MG63 (cell line): ENCODE measurements around the gene SGPL1. TPM values are rescaled to one million over a fixed set of nuclear protein-coding genes. Genes with fewer than 3 reads are reported as not detected.
A peak's percentile ranks its signal among the peaks of the same experiment; 100 is the strongest.

Source experiments
- DNase-seq: peaks from one replicate; pipeline ENCODE4 v3.0.0-alpha.2; 2020
- H3K27me3 ChIP-seq: fragments of 250-450 bp; sonication (Bioruptor Pico); 2 replicates; pipeline ENCODE4 v1.5.1; 2020; ENCODE audit warnings: mild to moderate bottlenecking, moderate library complexity
- H3K36me3 ChIP-seq: fragments of 250-450 bp; sonication (Bioruptor Pico); 2 replicates; pipeline ENCODE4 v1.5.1; 2020; ENCODE audit warnings: mild to moderate bottlenecking, moderate library complexity
- H3K4me3 ChIP-seq: fragments of 250-450 bp; sonication (Bioruptor Pico); 2 replicates; pipeline ENCODE4 v1.5.1; 2020; ENCODE audit warnings: mild to moderate bottlenecking, moderate library complexity
- H3K9me3 ChIP-seq: fragments of 250-450 bp; sonication (Bioruptor Pico); 2 replicates; pipeline ENCODE4 v1.5.1; 2020; ENCODE audit warnings: mild to moderate bottlenecking, moderate library complexity
- total RNA-seq: library from RNA; depleted of rRNA; stranded (reverse); fragments of >200 nt; shearing (Covaris generic); gene quantifications from 2 replicates; pipeline ENCODE4 v1.2.3, GENCODE V29; 2014; ENCODE audit warnings: low replicate concordance

SGPL1 gene
- total RNA-seq, 1 experiment from 2014 or later: 19.3 TPM

GRCh38 chr10:70879207-70879606 lies 63.5 kb downstream of the SGPL1 start:
- H3K27me3 ChIP-seq: no peaks in the 10 kb centered on the region
- H3K9me3 ChIP-seq: no peaks in the 10 kb centered on the region
- H3K36me3 ChIP-seq: no peaks in the 10 kb centered on the region; the same call in 1 of the 2 replicates
- no peak overlapping the region for H3K4me3 ChIP-seq
- DNase-seq: no peak

DNA sequence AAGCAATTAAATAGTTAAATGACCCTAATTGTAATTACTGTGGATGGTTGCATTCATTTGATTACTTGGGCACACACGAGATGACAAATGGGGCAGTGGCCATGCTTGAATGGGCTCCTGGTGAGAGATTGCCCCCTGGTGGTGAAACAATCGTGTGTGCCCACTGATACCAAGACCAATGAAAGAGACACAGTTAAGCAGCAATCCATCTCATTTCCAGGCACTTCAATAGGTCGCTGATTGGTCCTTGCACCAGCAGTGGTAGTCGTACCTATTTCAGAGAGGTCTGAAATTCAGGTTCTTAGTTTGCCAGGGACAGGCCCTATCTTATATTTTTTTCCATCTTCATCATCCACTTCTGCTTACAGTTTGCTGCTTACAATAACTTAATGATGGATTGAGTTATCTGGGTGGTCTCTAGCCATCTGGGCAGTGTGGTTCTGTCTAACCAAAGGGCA lies 64.4 kb downstream of the SGPL1 start:
- Histone ChIP-seq H3K9me3 (no peaks in the 10 kb centered on the region), H3K4me3 (no peak overlapping the region), H3K36me3 (peaks cover 3% of the 10 kb centered on the region), H3K27me3 (no peaks in the 10 kb centered on the region)
- peak; percentile 52 for DNase-seq

GRCh38 chr10:70884741-70885140 lies 69.0 kb downstream of the SGPL1 start:
- no peak for DNase-seq
- H3K36me3 ChIP-seq: peaks cover 3% of the 10 kb centered on the region
- H3K4me3 ChIP-seq: no peak overlapping the region

GRCh38 chr10:70885481-70885880 lies 69.7 kb downstream of the SGPL1 start:
- Histone ChIP-seq H3K9me3 (no peaks in the 10 kb centered on the region), H3K4me3 (no peak overlapping the region), H3K36me3 (peaks cover 3% of the 10 kb centered on the region), H3K27me3 (no peaks in the 10 kb centered on the region)
- DNase-seq: no peak

More at GRCh38 chr10:70884741-70885140, 69.0 kb downstream of the SGPL1 start:
- Histone ChIP-seq H3K9me3 (no peaks in the 10 kb centered on the region), H3K27me3 (no peaks in the 10 kb centered on the region)

- peaks cover 3% of the 10 kb centered on the region for H3K36me3 ChIP-seq
- DNase-seq: no peak
- H3K27me3 ChIP-seq: no peaks in the 10 kb centered on the region
- no peak overlapping the region for H3K4me3 ChIP-seq
- H3K9me3 ChIP-seq: no peaks in the 10 kb centered on the region
Measured at GRCh38 chr10:70885931-70886903, 70.5 kb downstream of the SGPL1 start.

GRCh38 chr10:70886921-70887665 lies 71.3 kb downstream of the SGPL1 start:
- DNase-seq: no peak
- Histone ChIP-seq H3K9me3 (no peaks in the 10 kb centered on the region), H3K27me3 (no peaks in the 10 kb centered on the region), H3K36me3 (peaks cover 3% of the 10 kb centered on the region), H3K4me3 (peak overlapping the region; percentile 56)

DNA sequence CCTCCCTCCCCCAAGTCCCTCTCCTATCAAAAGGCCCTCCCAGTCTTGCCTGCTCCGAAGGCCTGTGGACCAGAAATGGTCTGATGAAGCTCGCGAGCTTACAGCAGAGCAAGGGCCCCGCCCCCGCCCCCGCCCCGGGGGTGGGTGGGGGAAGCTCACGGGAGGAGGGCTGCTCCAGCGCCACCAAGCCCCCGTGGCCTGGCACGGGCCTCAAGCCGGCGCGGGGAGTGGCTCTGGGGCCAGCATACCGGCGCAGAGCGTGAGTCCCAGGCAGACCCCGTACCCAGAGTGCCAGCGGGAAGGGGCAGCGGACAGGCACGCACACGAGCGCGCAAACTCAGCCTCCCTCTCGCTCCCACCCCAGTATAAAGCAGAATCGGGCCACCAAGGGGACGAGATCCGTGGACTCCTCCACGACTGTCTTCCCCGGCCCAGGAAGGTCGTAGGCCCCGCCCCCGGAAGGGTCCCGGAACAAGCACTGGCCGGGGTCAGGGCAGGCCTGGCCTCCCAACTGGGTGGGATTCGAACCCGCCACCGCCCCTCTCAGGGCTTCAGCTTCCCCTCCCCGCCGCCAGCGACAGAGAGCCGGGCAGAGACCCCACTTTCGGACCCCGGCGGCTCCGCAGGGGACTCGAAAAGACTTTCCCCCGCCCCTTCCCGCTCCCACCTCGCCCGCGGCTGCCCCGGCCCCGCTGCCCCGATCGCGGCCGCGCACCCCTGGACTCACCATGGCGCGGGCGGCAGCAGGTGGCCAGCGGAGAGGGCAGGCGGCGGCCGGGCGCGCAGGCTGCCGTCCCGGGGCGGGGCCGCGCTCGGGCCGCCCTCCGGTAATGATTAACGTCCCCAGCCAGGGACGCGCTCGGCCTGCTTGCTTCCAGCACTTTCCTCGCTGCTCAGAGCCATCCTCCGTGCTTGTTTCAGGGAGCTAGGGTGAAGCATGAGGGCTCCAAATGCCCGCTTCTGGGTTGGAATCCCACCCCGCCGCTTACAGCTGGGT lies 72.4 kb downstream of the SGPL1 start, which contains the start of gene PCBD1:
TSS of gene PCBD1 (minus strand) at position 762 of the 997 bp plus-strand sequence. CDS start at position 730, 32 bp downstream.
- Histone ChIP-seq H3K27me3 (no peaks in the 10 kb centered on the region), H3K4me3 (peak within 1 kb of the TSS; percentile 56), H3K36me3 (peaks cover 3% of the 10 kb centered on the region), H3K9me3 (no peaks in the 10 kb centered on the region)
- peak; percentile 67 for DNase-seq

GRCh38 chr10:70889291-70889690 lies 73.5 kb downstream of the SGPL1 start:
- peaks cover 3% of the 10 kb centered on the region for H3K36me3 ChIP-seq
- DNase-seq: no peak
- H3K9me3 ChIP-seq: no peaks in the 10 kb centered on the region
- peak overlapping the region; percentile 56 for H3K4me3 ChIP-seq
- no peaks in the 10 kb centered on the region for H3K27me3 ChIP-seq

DNA sequence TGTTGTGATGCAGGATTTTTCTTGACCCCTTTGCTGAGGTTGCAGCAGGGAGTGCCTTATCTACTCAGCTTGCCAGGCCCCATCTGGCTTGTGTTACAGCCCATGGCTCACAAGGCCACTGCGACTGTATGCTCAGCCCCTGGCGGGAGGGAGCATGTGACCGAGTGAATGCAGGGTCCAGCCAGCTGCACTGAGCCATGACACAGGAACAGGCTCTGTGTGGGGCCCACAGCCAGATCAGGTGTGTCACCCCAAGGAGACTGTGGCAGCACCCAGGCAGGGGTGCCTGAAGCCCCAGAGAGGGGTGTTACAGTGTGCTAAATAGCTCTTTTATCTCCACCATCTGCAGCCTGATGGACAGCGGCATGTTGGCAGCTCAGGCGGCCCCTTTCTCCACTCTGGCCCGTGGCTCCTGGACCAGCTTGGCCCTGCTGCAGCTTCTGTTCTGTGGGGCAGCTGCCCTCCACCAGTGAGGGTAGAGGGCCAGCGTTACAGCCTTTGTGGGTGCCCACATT lies 75.2 kb downstream of the SGPL1 start:
- Histone ChIP-seq H3K9me3 (no peaks in the 10 kb centered on the region), H3K27me3 (no peaks in the 10 kb centered on the region), H3K4me3 (no peak overlapping the region), H3K36me3 (no peaks in the 10 kb centered on the region)
- DNase-seq: no peak

GRCh38 chr10:70891627-70892026 lies 75.9 kb downstream of the SGPL1 start:
- no peaks in the 10 kb centered on the region for H3K9me3 ChIP-seq
- H3K27me3 ChIP-seq: no peaks in the 10 kb centered on the region
- H3K36me3 ChIP-seq: no peaks in the 10 kb centered on the region
- H3K4me3 ChIP-seq: no peak overlapping the region
- DNase-seq: no peak

- no peaks in the 10 kb centered on the region for H3K27me3 ChIP-seq
- no peaks in the 10 kb centered on the region for H3K36me3 ChIP-seq
- no peaks in the 10 kb centered on the region for H3K9me3 ChIP-seq
- no peak overlapping the region for H3K4me3 ChIP-seq
- no peak for DNase-seq
Measured at GRCh38 chr10:70892631-70893030, 76.9 kb downstream of the SGPL1 start.

GRCh38 chr10:70893227-70894006 lies 77.7 kb downstream of the SGPL1 start:
- H3K27me3 ChIP-seq: no peaks in the 10 kb centered on the region
- no peaks in the 10 kb centered on the region for H3K9me3 ChIP-seq
- H3K36me3 ChIP-seq: no peaks in the 10 kb centered on the region
- H3K4me3 ChIP-seq: no peak overlapping the region
- no peak for DNase-seq

DNA sequence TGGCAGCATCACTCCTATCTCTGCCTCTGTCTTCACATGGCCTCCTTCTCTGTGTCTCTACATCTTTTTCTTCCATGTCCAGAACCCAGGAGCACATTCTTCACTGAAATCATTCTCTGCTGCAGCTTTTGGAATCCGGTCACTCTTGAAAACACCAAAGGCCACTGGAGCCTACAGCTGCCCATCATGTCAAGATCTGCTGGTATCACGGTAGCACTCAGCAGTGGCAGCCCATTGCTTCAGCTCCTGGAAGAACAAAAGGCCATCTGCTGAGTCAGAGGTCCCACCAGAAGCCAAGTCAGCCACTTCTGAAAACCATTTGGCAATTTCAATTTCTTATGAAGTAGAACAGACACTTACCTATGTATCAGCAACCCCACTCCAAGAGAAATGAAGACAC lies 78.7 kb downstream of the SGPL1 start:
- H3K4me3 ChIP-seq: no peak overlapping the region
- no peaks in the 10 kb centered on the region for H3K27me3 ChIP-seq
- no peak for DNase-seq
- H3K9me3 ChIP-seq: no peaks in the 10 kb centered on the region
- H3K36me3 ChIP-seq: no peaks in the 10 kb centered on the region

DNA sequence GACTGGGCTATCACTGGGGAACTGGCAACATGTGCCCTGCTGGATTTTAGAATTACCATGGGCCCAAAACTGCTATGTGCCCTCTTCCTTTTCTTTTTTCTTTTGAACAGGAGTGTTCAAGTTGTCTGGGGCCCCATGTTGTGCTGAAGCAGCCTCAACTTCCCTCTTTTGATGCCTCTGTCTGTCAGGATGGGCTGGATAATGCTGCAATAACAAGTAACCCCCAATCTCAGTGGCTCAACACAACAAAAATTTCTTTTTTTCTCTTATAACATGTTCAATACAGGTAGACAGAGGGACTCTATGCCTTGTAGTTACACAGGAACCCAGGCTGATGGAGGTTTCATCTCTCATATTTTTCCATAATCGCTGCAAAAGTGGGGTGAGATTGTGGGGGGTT lies 80.8 kb downstream of the SGPL1 start:
- DNase-seq: no peak
- Histone ChIP-seq H3K4me3 (no peak overlapping the region), H3K36me3 (no peaks in the 10 kb centered on the region), H3K27me3 (no peaks in the 10 kb centered on the region), H3K9me3 (no peaks in the 10 kb centered on the region)

GRCh38 chr10:70898687-70899086 lies 82.9 kb downstream of the SGPL1 start:
- H3K9me3 ChIP-seq: no peaks in the 10 kb centered on the region

More at GRCh38 chr10:70898687-70899086, 82.9 kb downstream of the SGPL1 start:
- H3K4me3 ChIP-seq: no peak overlapping the region
- no peaks in the 10 kb centered on the region for H3K27me3 ChIP-seq
- no peaks in the 10 kb centered on the region for H3K36me3 ChIP-seq
- DNase-seq: no peak
